ENCODE measurements around the gene SHOC2. TPM values are rescaled to one million over a fixed set of nuclear protein-coding genes. Genes with fewer than 3 reads are reported as not detected.

SHOC2 gene
- polyA plus RNA-seq, 1 donor (not counting 4 experiments of a cell fraction or from before 2014, with no cell fraction given): 27.7 TPM

- Histone ChIP-seq H3K36me3 (ENCODE audit: control insufficient read depth in 2 of 2, extremely low read depth in 1 of 2, insufficient read depth in 2 of 2, low read length in 2 of 2) (peaks cover 0 to 13% of the 10 kb centered on the region in 2 experiments), H4K20me1 (ENCODE audit: control insufficient read depth, extremely low read depth, insufficient read depth, low read length) (no peaks in the 10 kb centered on the region), H3K4me2 (ENCODE audit: control insufficient read depth, extremely low read depth, insufficient read depth, low read depth, low read length) (no peak overlapping the region), H2AFZ (ENCODE audit: control insufficient read depth, low read length) (no peak overlapping the region), H3K9me1 (ENCODE audit: control insufficient read depth, extremely low read depth, insufficient read depth, low read length) (no peaks in the 10 kb centered on the region), H3K27ac (ENCODE audit: control insufficient read depth, insufficient read depth, low read length) (no peak overlapping the region), H3K4me1 (ENCODE audit: control insufficient read depth, extremely low read depth, insufficient read depth, low read length) (no peaks in the 10 kb centered on the region), H3K79me2 (ENCODE audit: control insufficient read depth, insufficient read depth, low read length) (no peaks in the 10 kb centered on the region), H3K27me3 (ENCODE audit: control insufficient read depth, extremely low read depth, insufficient read depth, low read length) (no peaks in the 10 kb centered on the region), H3K4me3 (ENCODE audit: control insufficient read depth in 2 of 3, extremely low read depth in 1 of 3, insufficient read depth in 2 of 3, low read depth in 1 of 3, low read length in 3 of 3) (no peak overlapping the region), H3K9me3 (ENCODE audit: control insufficient read depth, low read depth, low read length) (no peaks in the 10 kb centered on the region), H3K9ac (ENCODE audit: control insufficient read depth, extremely low read depth, insufficient read depth, low read length) (no peak overlapping the region)
- dilution Hi-C loops (cut with MboI; ENCODE audit: extremely low pct_ligation_motif_present, low sequenced_read_pairs): loop anchor here (25.0 kb wide), 1 partner anchor 572 kb away; the partner anchor contains the start of gene SMNDC1
- TF ChIP-seq EZH2 (IDR thresholded peaks at IDR 0.05; ENCODE audit: low read length) (no peak), CTCF (optimal IDR thresholded peaks at IDR 0.05 in 1 of 3, IDR thresholded peaks at IDR 0.05 in 1 of 3, conservative IDR thresholded peaks at IDR 0.05 in 1 of 3; ENCODE audit: extremely low read depth in 1 of 3, insufficient read depth in 2 of 3, low read length in 3 of 3) (no peak)
- DNase-seq (ENCODE audit: low read depth, low spot score) (no peak), FAIRE-seq (no peak)
Observed at GRCh38 chr10:110883924-110884323, 35.5 kb upstream of the SHOC2 start.

- H3K4me3 ChIP-seq (ENCODE audit: control insufficient read depth in 2 of 3, extremely low read depth in 1 of 3, insufficient read depth in 2 of 3, low read depth in 1 of 3, low read length in 3 of 3): no peak overlapping the region
- no peak overlapping the region for H3K4me2 ChIP-seq (ENCODE audit: control insufficient read depth, extremely low read depth, insufficient read depth, low read depth, low read length)
- dilution Hi-C loops (cut with MboI; ENCODE audit: extremely low pct_ligation_motif_present, low sequenced_read_pairs): loop anchor here (25.0 kb wide), 1 partner anchor 574 kb away; the partner anchor contains the start of gene SMNDC1
Observed at GRCh38 chr10:110885932-110886674, 33.3 kb upstream of the SHOC2 start.

More at GRCh38 chr10:110885932-110886674, 33.3 kb upstream of the SHOC2 start:
- Histone ChIP-seq H3K9ac (ENCODE audit: control insufficient read depth, extremely low read depth, insufficient read depth, low read length) (no peak overlapping the region), H3K4me1 (ENCODE audit: control insufficient read depth, extremely low read depth, insufficient read depth, low read length) (no peaks in the 10 kb centered on the region), H3K79me2 (ENCODE audit: control insufficient read depth, insufficient read depth, low read length) (no peaks in the 10 kb centered on the region), H3K36me3 (ENCODE audit: control insufficient read depth in 2 of 2, extremely low read depth in 1 of 2, insufficient read depth in 2 of 2, low read length in 2 of 2) (peaks cover 0 to 11% of the 10 kb centered on the region in 2 experiments), H4K20me1 (ENCODE audit: control insufficient read depth, extremely low read depth, insufficient read depth, low read length) (no peaks in the 10 kb centered on the region), H2AFZ (ENCODE audit: control insufficient read depth, low read length) (no peak overlapping the region), H3K27me3 (ENCODE audit: control insufficient read depth, extremely low read depth, insufficient read depth, low read length) (no peaks in the 10 kb centered on the region), H3K27ac (ENCODE audit: control insufficient read depth, insufficient read depth, low read length) (no peak overlapping the region), H3K9me3 (ENCODE audit: control insufficient read depth, low read depth, low read length) (no peaks in the 10 kb centered on the region), H3K9me1 (ENCODE audit: control insufficient read depth, extremely low read depth, insufficient read depth, low read length) (no peaks in the 10 kb centered on the region)
- DNase-seq (ENCODE audit: low read depth, low spot score) (no peak), FAIRE-seq (no peak)
- no peak for TF ChIP-seq CTCF (optimal IDR thresholded peaks at IDR 0.05 in 1 of 3, IDR thresholded peaks at IDR 0.05 in 1 of 3, conservative IDR thresholded peaks at IDR 0.05 in 1 of 3; ENCODE audit: extremely low read depth in 1 of 3, insufficient read depth in 2 of 3, low read length in 3 of 3)
- TF ChIP-seq EZH2 (IDR thresholded peaks at IDR 0.05; ENCODE audit: low read length): no peak
